KOPT-K1 (cell line): ENCODE measurements around the gene ATP6V0B.

Experiments used
- H3K27ac ChIP-seq: fragments of 200-600 bp; sonication (generic); 2 replicates; pipeline ENCODE4 v1.5.1; 2016; ENCODE audit warnings: antibody characterized with exemption, mild to moderate bottlenecking, low read depth, low read length; ENCODE audit not compliant: poor library complexity, severe bottlenecking
- H3K36me3 ChIP-seq: fragments of 200-600 bp; sonication (generic); 2 replicates; pipeline ENCODE4 v1.5.1; 2017; ENCODE audit warnings: antibody characterized with exemption, mild to moderate bottlenecking, low read length, moderate library complexity; ENCODE audit not compliant: insufficient read depth
- H3K9me3 ChIP-seq: fragments of 200-600 bp; sonication (generic); 2 replicates; pipeline ENCODE4 v1.5.1; 2017; ENCODE audit warnings: antibody characterized with exemption, low read length, mild to moderate bottlenecking; ENCODE audit not compliant: insufficient read depth, poor library complexity, severe bottlenecking

Gene ATP6V0B

GRCh38 chr1:43994794-43995790 is 20.3 kb downstream of the ATP6V0B start:
- Histone ChIP-seq H3K9me3 (no peaks in the 10 kb centered on the region), H3K36me3 (no peaks in the 10 kb centered on the region), H3K27ac (no peak overlapping the region)

- no peaks in the 10 kb centered on the region for H3K36me3 ChIP-seq
- H3K9me3 ChIP-seq, result no peaks in the 10 kb centered on the region
- H3K27ac ChIP-seq, result no peak overlapping the region
These were observed 21.4 kb downstream of the ATP6V0B start for GRCh38 chr1:43995984-43996732.

- H3K9me3 ChIP-seq, result no peaks in the 10 kb centered on the region
- no peak overlapping the region for H3K27ac ChIP-seq
- no peaks in the 10 kb centered on the region for H3K36me3 ChIP-seq
These were observed 22.0 kb downstream of the ATP6V0B start for GRCh38 chr1:43996733-43997115.

- Histone ChIP-seq H3K36me3 (no peaks in the 10 kb centered on the region), H3K27ac (no peak overlapping the region), H3K9me3 (no peaks in the 10 kb centered on the region)
These were observed 22.7 kb downstream of the ATP6V0B start for GRCh38 chr1:43997295-43997999.

GRCh38 chr1:43998000-43998378 is 23.2 kb downstream of the ATP6V0B start:
- H3K36me3 ChIP-seq, result no peaks in the 10 kb centered on the region
- no peak overlapping the region for H3K27ac ChIP-seq
- no peaks in the 10 kb centered on the region for H3K9me3 ChIP-seq

GRCh38 chr1:43999455-43999854 is 24.7 kb downstream of the ATP6V0B start:
- H3K27ac ChIP-seq, result no peak overlapping the region
- H3K36me3 ChIP-seq, result no peaks in the 10 kb centered on the region
- H3K9me3 ChIP-seq, result no peaks in the 10 kb centered on the region

- no peak overlapping the region for H3K27ac ChIP-seq
- H3K36me3 ChIP-seq, result no peaks in the 10 kb centered on the region
- no peaks in the 10 kb centered on the region for H3K9me3 ChIP-seq
These were observed 25.4 kb downstream of the ATP6V0B start for GRCh38 chr1:44000122-44000665.

GRCh38 chr1:44002165-44002564 is 27.4 kb downstream of the ATP6V0B start:
- no peak overlapping the region for H3K27ac ChIP-seq
- no peaks in the 10 kb centered on the region for H3K36me3 ChIP-seq

GRCh38 chr1:44002606-44003157 is 27.9 kb downstream of the ATP6V0B start:
- H3K36me3 ChIP-seq, result no peaks in the 10 kb centered on the region
- no peak overlapping the region for H3K27ac ChIP-seq

More at GRCh38 chr1:44002165-44002564, 27.4 kb downstream of the ATP6V0B start:
- H3K9me3 ChIP-seq, result no peaks in the 10 kb centered on the region

GRCh38 chr1:44008259-44008658 is 33.5 kb downstream of the ATP6V0B start:
- no peak overlapping the region for H3K27ac ChIP-seq
- H3K36me3 ChIP-seq, result no peaks in the 10 kb centered on the region
- no peaks in the 10 kb centered on the region for H3K9me3 ChIP-seq

More at GRCh38 chr1:44002606-44003157, 27.9 kb downstream of the ATP6V0B start:
- H3K9me3 ChIP-seq, result no peaks in the 10 kb centered on the region

- Histone ChIP-seq H3K9me3 (no peaks in the 10 kb centered on the region), H3K27ac (no peak overlapping the region), H3K36me3 (no peaks in the 10 kb centered on the region)
These were observed 36.2 kb downstream of the ATP6V0B start for GRCh38 chr1:44010935-44011471.

GRCh38 chr1:44012404-44012803 is 37.6 kb downstream of the ATP6V0B start:
- Histone ChIP-seq H3K27ac (no peak overlapping the region), H3K9me3 (no peaks in the 10 kb centered on the region), H3K36me3 (no peaks in the 10 kb centered on the region)

GRCh38 chr1:44012941-44013609 is 38.3 kb downstream of the ATP6V0B start:
- no peaks in the 10 kb centered on the region for H3K36me3 ChIP-seq
- no peaks in the 10 kb centered on the region for H3K9me3 ChIP-seq
- H3K27ac ChIP-seq, result no peak overlapping the region

GRCh38 chr1:44013949-44014348 is 39.2 kb downstream of the ATP6V0B start:
- Histone ChIP-seq H3K9me3 (no peaks in the 10 kb centered on the region), H3K36me3 (no peaks in the 10 kb centered on the region), H3K27ac (no peak overlapping the region)
